Calu3 (cell line): ENCODE results near the gene CCDC187. TPM values are rescaled to one million over a fixed set of nuclear protein-coding genes. Genes with fewer than 3 reads are reported as not detected.

Experiments used
- BruUV-seq: library from RNA; stranded (reverse); fragments of 400-500 nt; replicated peaks from 2 replicates; lab custom pipeline; 2021; lab: Mats Ljungman, UMichigan
- CTCF ChIA-PET: fragments of 300-600 bp; sonication (Branson Sonifier 250); formaldehyde crosslinking; loops from one replicate; lab custom pipeline; 2022; ENCODE audit warnings: antibody characterized with exemption; lab: Charles Lee
- DNase-seq: peaks from one replicate; pipeline ENCODE4 v3.0.0; 2022
- H3K27ac Mint-ChIP-seq: one replicate; pipeline ENCODE4 v1.8.0; 2022; ENCODE audit warnings: mixed read lengths; ENCODE audit not compliant: unreplicated experiment
- H3K27me3 Mint-ChIP-seq: one replicate; pipeline ENCODE4 v1.8.0; 2022; ENCODE audit warnings: mixed read lengths; ENCODE audit not compliant: unreplicated experiment
- H3K36me3 Mint-ChIP-seq: one replicate; pipeline ENCODE4 v1.8.0; 2022; ENCODE audit warnings: mild to moderate bottlenecking, moderate library complexity, mixed read lengths; ENCODE audit not compliant: insufficient read depth, unreplicated experiment
- H3K4me1 Mint-ChIP-seq: one replicate; pipeline ENCODE4 v1.8.0; 2022; ENCODE audit warnings: mild to moderate bottlenecking, low read depth, mixed read lengths; ENCODE audit not compliant: unreplicated experiment
- H3K4me3 Mint-ChIP-seq: one replicate; pipeline ENCODE4 v1.8.0; 2022; ENCODE audit warnings: mild to moderate bottlenecking, low read depth, moderate library complexity, mixed read lengths; ENCODE audit not compliant: unreplicated experiment
- H3K9me3 Mint-ChIP-seq: one replicate; pipeline ENCODE4 v1.8.0; 2022; ENCODE audit warnings: low read depth, mixed read lengths; ENCODE audit not compliant: unreplicated experiment
- CTCF ChIP-seq: fragments of 200-600 bp; IDR thresholded peaks from one replicate; pipeline ENCODE4 v1.8.0; 2022; ENCODE audit warnings: antibody characterized with exemption; ENCODE audit not compliant: unreplicated experiment
- intact Hi-C: fragments of 100-400 bp; cut with micrococcal nuclease; formaldehyde crosslinking; loops from one replicate; pipeline ENCODE4 v1.10.0; 2022; ENCODE audit not compliant: unreplicated experiment
- total RNA-seq: library from RNA; stranded (reverse); gene quantifications from 2 replicates; pipeline ENCODE4 v1.2.3, GENCODE V29; 2022

Gene CCDC187
- total RNA-seq, 1 experiment from 2014 or later, result 0.73 TPM

GRCh38 chr9:136318776-136319241, 14.9 kb upstream of the CCDC187 start:
- no TSS peak for BruUV-seq
- Mint-ChIP-seq H3K27ac (no peak overlapping the region), H3K27me3 (no peaks in the 10 kb centered on the region), H3K4me1 (no peaks in the 10 kb centered on the region), H3K4me3 (no peak overlapping the region), H3K9me3 (peaks cover 10% of the 10 kb centered on the region), H3K36me3 (peaks cover 4% of the 10 kb centered on the region)
- no peak for TF ChIP-seq CTCF
- DNase-seq, result no peak
- intact Hi-C loops, result no loop called here
- CTCF ChIA-PET, result no interaction called here

GRCh38 chr9:136318111-136318775, 14.3 kb upstream of the CCDC187 start:
- peaks cover 10% of the 10 kb centered on the region for H3K9me3 Mint-ChIP-seq
- no peaks in the 10 kb centered on the region for H3K4me1 Mint-ChIP-seq
- no peak overlapping the region for H3K4me3 Mint-ChIP-seq
- intact Hi-C loops, result no loop called here
- H3K36me3 Mint-ChIP-seq, result peaks cover 4% of the 10 kb centered on the region
- H3K27ac Mint-ChIP-seq, result no peak overlapping the region
- CTCF ChIA-PET, result no interaction called here
- TF ChIP-seq CTCF, result no peak
- H3K27me3 Mint-ChIP-seq, result no peaks in the 10 kb centered on the region
- no TSS peak for BruUV-seq
- no peak for DNase-seq

- H3K27me3 Mint-ChIP-seq, result no peaks in the 10 kb centered on the region
- H3K27ac Mint-ChIP-seq, result no peak overlapping the region
- BruUV-seq, result no TSS peak
- intact Hi-C loops, result no loop called here
- H3K4me3 Mint-ChIP-seq, result no peak overlapping the region
- TF ChIP-seq CTCF, result no peak
- peaks cover 4% of the 10 kb centered on the region for H3K36me3 Mint-ChIP-seq
- CTCF ChIA-PET, result no interaction called here
- peaks cover 10% of the 10 kb centered on the region for H3K9me3 Mint-ChIP-seq
- DNase-seq, result no peak
- H3K4me1 Mint-ChIP-seq, result no peaks in the 10 kb centered on the region
These were observed 13.8 kb upstream of the CCDC187 start for GRCh38 chr9:136317695-136318094.

GRCh38 chr9:136316896-136317676, 13.2 kb upstream of the CCDC187 start:
- Mint-ChIP-seq H3K9me3 (peaks cover 10% of the 10 kb centered on the region), H3K36me3 (peaks cover 4% of the 10 kb centered on the region), H3K27ac (no peak overlapping the region), H3K4me1 (no peaks in the 10 kb centered on the region), H3K27me3 (no peaks in the 10 kb centered on the region), H3K4me3 (no peak overlapping the region)
- DNase-seq, result no peak
- CTCF ChIA-PET, result no interaction called here
- TF ChIP-seq CTCF, result no peak
- no TSS peak for BruUV-seq
- intact Hi-C loops, result no loop called here
